ENCODE data around the gene PPP1R14B. TPM values are rescaled to one million over a fixed set of nuclear protein-coding genes. Genes with fewer than 3 reads are reported as not detected.
"Not testable (repeated sequence)": the region's sequence is repeated elsewhere in the genome, so short reads cannot be mapped to it uniquely, and the experiment has no call there.

PPP1R14B gene
- total RNA-seq, 2 experiments from 2014 or later = 285 to 287 TPM

GRCh38 chr11:64247729-64248531 is 1.2 kb upstream of the PPP1R14B start:
- Mint-ChIP-seq H3K36me3 (ENCODE audit: low read depth) (peaks cover 22% of the 10 kb centered on the region), H3K4me1 (ENCODE audit: low read depth) (peaks cover 29% of the 10 kb centered on the region), H3K9me3 (no peaks in the 10 kb centered on the region), H3K4me3 (peak overlapping the region; percentile 62), H3K27me3 (no peaks in the 10 kb centered on the region), H3K27ac (no peak overlapping the region)
- DNase-seq (no peak), ATAC-seq (no peak)
- TF ChIP-seq CTCF (IDR thresholded peaks at IDR 0.05) = no peak
- CTCF ChIA-PET = interaction anchor here (1.1 to 5.3 kb wide), 4 partner anchors 22 to 56 kb away, joined by 4 to 35 read pairs (median 7); partner anchors contain the start of genes CATSPERZ, NUDT22 and TRPT1
- POLR2A ChIA-PET = interaction anchor here (1.1 to 10.0 kb wide), 6 partner anchors 16 to 57 kb away, joined by 4 to 132 read pairs (median 4); partner anchors contain the start of genes BAD and FERMT3
- intact Hi-C loops (cut with micrococcal nuclease) = loop anchor here (10.0 kb wide), 1 partner anchor 57 kb away; the partner anchor contains the start of genes CATSPERZ and ESRRA

GRCh38 chr11:64246621-64246870 is 197 bp downstream of the PPP1R14B start:
- H3K27me3 Mint-ChIP-seq, H3K27ac Mint-ChIP-seq, H3K9me3 Mint-ChIP-seq, DNase-seq: not testable (repeated sequence)
- Mint-ChIP-seq H3K4me1 (ENCODE audit: low read depth) (peaks cover 30% of the 10 kb centered on the region), H3K36me3 (ENCODE audit: low read depth) (peaks cover 28% of the 10 kb centered on the region), H3K4me3 (peak overlapping the region; percentile 78)
- POLR2A ChIA-PET = interaction anchor here (0.6 to 10.0 kb wide), 6 partner anchors 8 to 1609 kb away, joined by 3 to 132 read pairs (median 12); partner anchors contain the start of gene FERMT3
- ATAC-seq = peak; percentile 7
- intact Hi-C loops (cut with micrococcal nuclease) = loop anchor here (10.0 kb wide), 1 partner anchor 58 kb away; the partner anchor contains the start of genes CATSPERZ and ESRRA
- CTCF ChIA-PET = interaction anchor here (0.9 to 4.6 kb wide), 6 partner anchors 13 to 71 kb away, joined by 3 to 35 read pairs (median 6); partner anchors contain the start of genes CATSPERZ, FERMT3, PRDX5 and TRMT112

- H3K9me3 Mint-ChIP-seq = no peaks in the 10 kb centered on the region
- POLR2A ChIA-PET = interaction anchor here (0.6 to 10.0 kb wide), 10 partner anchors 9 to 1608 kb away, joined by 3 to 132 read pairs (median 12); partner anchors contain the start of genes FERMT3, NUDT22, PRDX5 and TRMT112
- intact Hi-C loops (cut with micrococcal nuclease) = loop anchor here (10.0 kb wide), 1 partner anchor 59 kb away; the partner anchor contains the start of genes CATSPERZ and ESRRA
- peak overlapping the region; percentile 93 for H3K27ac Mint-ChIP-seq
- no peak for TF ChIP-seq CTCF (IDR thresholded peaks at IDR 0.05)
- H3K36me3 Mint-ChIP-seq (ENCODE audit: low read depth) = peaks cover 28% of the 10 kb centered on the region
- peaks cover 30% of the 10 kb centered on the region for H3K4me1 Mint-ChIP-seq (ENCODE audit: low read depth)
- CTCF ChIA-PET = interaction anchor here (0.9 to 4.6 kb wide), 11 partner anchors 10 to 86 kb away, joined by 3 to 35 read pairs (median 6); partner anchors contain the start of genes CATSPERZ, FERMT3, NUDT22 and PRDX5
- peak overlapping the region; percentile 94 for H3K4me3 Mint-ChIP-seq
- DNase-seq (peak; percentile 90), ATAC-seq (peak; percentile 5)
- H3K27me3 Mint-ChIP-seq = no peaks in the 10 kb centered on the region
Measured at GRCh38 chr11:64245797-64246620, 734 bp downstream of the PPP1R14B start.

GRCh38 chr11:64245401-64245796 is 1.3 kb downstream of the PPP1R14B start:
- Mint-ChIP-seq H3K27ac (peak overlapping the region; percentile 93), H3K9me3 (no peaks in the 10 kb centered on the region), H3K27me3 (no peaks in the 10 kb centered on the region), H3K4me3 (peak overlapping the region; percentile 94), H3K36me3 (ENCODE audit: low read depth) (peaks cover 30% of the 10 kb centered on the region), H3K4me1 (ENCODE audit: low read depth) (peaks cover 28% of the 10 kb centered on the region)
- intact Hi-C loops (cut with micrococcal nuclease) = loop anchor here (10.0 kb wide), 1 partner anchor 59 kb away; the partner anchor contains the start of genes CATSPERZ and ESRRA
- peak; percentile 59 for DNase-seq
- ChIA-PET POLR2A (interaction anchor here (0.9 to 10.0 kb wide), 8 partner anchors 9 to 72 kb away, joined by 3 to 132 read pairs (median 17); partner anchors contain the start of genes FERMT3, NUDT22, PRDX5 and TRMT112), CTCF (interaction anchor here (0.9 to 4.6 kb wide), 8 partner anchors 11 to 87 kb away, joined by 3 to 35 read pairs (median 6); partner anchors contain the start of genes CATSPERZ, FERMT3, NUDT22 and PRDX5)
- ATAC-seq = no peak
- no peak for TF ChIP-seq CTCF (IDR thresholded peaks at IDR 0.05)

Data from activated CD8-positive, alpha-beta T cell treated with anti-CD3 and anti-CD28 coated beads for 36 hours (primary cell).